Measurements from ENCODE around the gene SLC18A2.

The SLC18A2 gene

DNA sequence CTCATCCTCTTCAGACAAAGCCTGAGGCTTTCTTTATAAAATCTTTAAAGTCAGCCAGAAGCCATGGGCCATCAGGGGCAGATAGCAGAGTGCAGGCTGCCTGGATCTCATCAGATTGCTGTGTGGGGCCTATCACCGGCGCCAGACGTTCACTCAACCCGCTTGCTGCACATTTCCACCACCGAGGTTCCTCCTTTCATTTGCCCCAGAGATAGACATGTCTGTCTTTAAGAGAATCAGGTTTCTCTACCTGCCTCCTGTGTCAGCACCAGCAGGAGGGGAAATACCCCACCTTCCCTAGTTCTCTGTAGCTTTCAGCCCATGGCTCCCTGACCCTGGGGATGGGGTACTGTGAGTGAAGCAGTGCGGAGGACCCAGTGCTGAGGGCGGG lies 22.0 kb downstream of the SLC18A2 start:
- no CpG with 5 or more reads among the region's 7 CpGs for WGBS (ENCODE audit: insufficient coverage, insufficient read length)
- DNase-seq (ENCODE audit: low read depth, low spot score) = no peak
- H3K36me3 ChIP-seq (ENCODE audit: control insufficient read depth, insufficient read depth, low read length) = no peaks in the 10 kb centered on the region
- no peaks in the 10 kb centered on the region for H3K4me1 ChIP-seq (ENCODE audit: control insufficient read depth, insufficient read depth, low read length)
- no peaks in the 10 kb centered on the region for H3K9me3 ChIP-seq (ENCODE audit: control insufficient read depth, insufficient read depth, low read length)
- no peak overlapping the region for H3K4me3 ChIP-seq (ENCODE audit: low read length)
- no peaks in the 10 kb centered on the region for H3K27me3 ChIP-seq (ENCODE audit: control insufficient read depth, insufficient read depth, low read length)
- H3K27ac ChIP-seq (ENCODE audit: low read length) = no peak overlapping the region

- Histone ChIP-seq H3K4me1 (ENCODE audit: control insufficient read depth, insufficient read depth, low read length) (no peaks in the 10 kb centered on the region), H3K27me3 (ENCODE audit: control insufficient read depth, insufficient read depth, low read length) (no peaks in the 10 kb centered on the region), H3K27ac (ENCODE audit: low read length) (no peak overlapping the region), H3K36me3 (ENCODE audit: control insufficient read depth, insufficient read depth, low read length) (no peaks in the 10 kb centered on the region), H3K4me3 (ENCODE audit: low read length) (no peak overlapping the region), H3K9me3 (ENCODE audit: control insufficient read depth, insufficient read depth, low read length) (no peaks in the 10 kb centered on the region)
- DNase-seq (ENCODE audit: low read depth, low spot score) = no peak
- no CpG with 5 or more reads among the region's 7 CpGs for WGBS (ENCODE audit: insufficient coverage, insufficient read length)
Measured at GRCh38 chr10:117264782-117265181, 23.9 kb downstream of the SLC18A2 start.

DNA sequence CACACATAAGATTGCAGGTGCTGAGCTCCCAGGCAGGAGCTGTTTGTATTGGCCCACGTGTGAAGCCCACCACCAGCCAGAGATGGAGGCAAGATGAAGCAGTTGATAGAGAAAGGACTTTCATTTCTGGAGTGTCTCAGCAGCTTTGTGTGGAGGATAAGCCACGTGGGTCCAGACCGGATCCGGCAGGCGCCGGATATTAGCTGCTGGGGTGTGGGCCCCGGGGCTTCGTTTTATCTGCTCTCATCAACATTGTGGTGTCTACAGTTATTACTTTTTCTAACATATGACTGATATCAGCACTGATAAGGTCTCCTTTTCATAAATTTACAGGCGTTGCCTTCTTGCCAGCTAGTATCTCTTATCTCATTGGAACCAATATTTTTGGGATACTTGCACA lies 25.5 kb downstream of the SLC18A2 start:
- no peaks in the 10 kb centered on the region for H3K36me3 ChIP-seq (ENCODE audit: control insufficient read depth, insufficient read depth, low read length)
- no peaks in the 10 kb centered on the region for H3K27me3 ChIP-seq (ENCODE audit: control insufficient read depth, insufficient read depth, low read length)
- H3K4me1 ChIP-seq (ENCODE audit: control insufficient read depth, insufficient read depth, low read length) = no peaks in the 10 kb centered on the region
- H3K4me3 ChIP-seq (ENCODE audit: low read length) = no peak overlapping the region
- no peaks in the 10 kb centered on the region for H3K9me3 ChIP-seq (ENCODE audit: control insufficient read depth, insufficient read depth, low read length)
- no peak overlapping the region for H3K27ac ChIP-seq (ENCODE audit: low read length)
- WGBS (ENCODE audit: insufficient coverage, insufficient read length) = no CpG with 5 or more reads among the region's 9 CpGs
- DNase-seq (ENCODE audit: low read depth, low spot score) = no peak

GRCh38 chr10:117266812-117267211 lies 25.9 kb downstream of the SLC18A2 start:
- Histone ChIP-seq H3K9me3 (ENCODE audit: control insufficient read depth, insufficient read depth, low read length) (no peaks in the 10 kb centered on the region), H3K27ac (ENCODE audit: low read length) (no peak overlapping the region), H3K36me3 (ENCODE audit: control insufficient read depth, insufficient read depth, low read length) (no peaks in the 10 kb centered on the region), H3K4me1 (ENCODE audit: control insufficient read depth, insufficient read depth, low read length) (no peaks in the 10 kb centered on the region), H3K4me3 (ENCODE audit: low read length) (no peak overlapping the region), H3K27me3 (ENCODE audit: control insufficient read depth, insufficient read depth, low read length) (no peaks in the 10 kb centered on the region)
- no CpG with 5 or more reads among the region's 2 CpGs for WGBS (ENCODE audit: insufficient coverage, insufficient read length)
- DNase-seq (ENCODE audit: low read depth, low spot score) = no peak

DNA sequence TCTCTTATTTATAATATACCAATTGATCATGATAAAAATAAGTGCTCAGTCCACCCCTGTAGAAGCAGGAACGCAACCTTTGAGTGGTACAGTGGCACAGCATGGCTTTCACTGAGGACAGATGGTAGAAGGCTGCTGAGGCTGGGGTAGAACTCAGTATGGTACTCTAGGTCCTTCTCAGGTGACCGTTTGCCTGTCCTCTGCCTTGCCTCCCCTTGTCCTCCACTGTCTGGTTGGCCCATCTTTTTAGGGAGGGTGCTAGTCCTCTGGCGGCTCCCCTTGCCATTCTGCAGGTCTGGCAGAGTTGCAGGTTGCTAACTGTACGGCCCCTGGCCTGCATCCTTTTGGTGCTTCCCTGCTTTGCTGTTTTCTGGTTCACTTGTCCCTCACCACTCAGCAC lies 27.3 kb downstream of the SLC18A2 start:
- Histone ChIP-seq H3K4me1 (ENCODE audit: control insufficient read depth, insufficient read depth, low read length) (no peaks in the 10 kb centered on the region), H3K27ac (ENCODE audit: low read length) (no peak overlapping the region), H3K4me3 (ENCODE audit: low read length) (no peak overlapping the region), H3K27me3 (ENCODE audit: control insufficient read depth, insufficient read depth, low read length) (no peaks in the 10 kb centered on the region), H3K36me3 (ENCODE audit: control insufficient read depth, insufficient read depth, low read length) (no peaks in the 10 kb centered on the region), H3K9me3 (ENCODE audit: control insufficient read depth, insufficient read depth, low read length) (no peaks in the 10 kb centered on the region)
- WGBS (ENCODE audit: insufficient coverage, insufficient read length) = no CpG with 5 or more reads among the region's 4 CpGs
- no peak for DNase-seq (ENCODE audit: low read depth, low spot score)

GRCh38 chr10:117268907-117269306 lies 28.0 kb downstream of the SLC18A2 start:
- H3K27me3 ChIP-seq (ENCODE audit: control insufficient read depth, insufficient read depth, low read length) = no peaks in the 10 kb centered on the region
- H3K9me3 ChIP-seq (ENCODE audit: control insufficient read depth, insufficient read depth, low read length) = no peaks in the 10 kb centered on the region
- 100% methylated on average over 2 of the region's 2 CpGs for WGBS (ENCODE audit: insufficient coverage, insufficient read length)
- H3K4me3 ChIP-seq (ENCODE audit: low read length) = no peak overlapping the region
- no peaks in the 10 kb centered on the region for H3K4me1 ChIP-seq (ENCODE audit: control insufficient read depth, insufficient read depth, low read length)
- no peak for DNase-seq (ENCODE audit: low read depth, low spot score)
- no peak overlapping the region for H3K27ac ChIP-seq (ENCODE audit: low read length)
- H3K36me3 ChIP-seq (ENCODE audit: control insufficient read depth, insufficient read depth, low read length) = no peaks in the 10 kb centered on the region

- H3K27me3 ChIP-seq (ENCODE audit: control insufficient read depth, insufficient read depth, low read length) = no peaks in the 10 kb centered on the region
- no peaks in the 10 kb centered on the region for H3K9me3 ChIP-seq (ENCODE audit: control insufficient read depth, insufficient read depth, low read length)
- no peak for DNase-seq (ENCODE audit: low read depth, low spot score)
- no peaks in the 10 kb centered on the region for H3K36me3 ChIP-seq (ENCODE audit: control insufficient read depth, insufficient read depth, low read length)
- no peak overlapping the region for H3K27ac ChIP-seq (ENCODE audit: low read length)
- H3K4me1 ChIP-seq (ENCODE audit: control insufficient read depth, insufficient read depth, low read length) = no peaks in the 10 kb centered on the region
- WGBS (ENCODE audit: insufficient coverage, insufficient read length) = no CpG with 5 or more reads among the region's 3 CpGs
- no peak overlapping the region for H3K4me3 ChIP-seq (ENCODE audit: low read length)
Measured at GRCh38 chr10:117271427-117271826, 30.5 kb downstream of the SLC18A2 start.

- no CpG with 5 or more reads among the region's 13 CpGs for WGBS (ENCODE audit: insufficient coverage, insufficient read length)
- H3K27ac ChIP-seq (ENCODE audit: low read length) = no peak overlapping the region
- H3K4me1 ChIP-seq (ENCODE audit: control insufficient read depth, insufficient read depth, low read length) = no peaks in the 10 kb centered on the region
- no peaks in the 10 kb centered on the region for H3K9me3 ChIP-seq (ENCODE audit: control insufficient read depth, insufficient read depth, low read length)
- DNase-seq (ENCODE audit: low read depth, low spot score) = no peak
- no peak overlapping the region for H3K4me3 ChIP-seq (ENCODE audit: low read length)
- no peaks in the 10 kb centered on the region for H3K36me3 ChIP-seq (ENCODE audit: control insufficient read depth, insufficient read depth, low read length)
- no peaks in the 10 kb centered on the region for H3K27me3 ChIP-seq (ENCODE audit: control insufficient read depth, insufficient read depth, low read length)
Measured at GRCh38 chr10:117272195-117273076, 31.5 kb downstream of the SLC18A2 start.

DNA sequence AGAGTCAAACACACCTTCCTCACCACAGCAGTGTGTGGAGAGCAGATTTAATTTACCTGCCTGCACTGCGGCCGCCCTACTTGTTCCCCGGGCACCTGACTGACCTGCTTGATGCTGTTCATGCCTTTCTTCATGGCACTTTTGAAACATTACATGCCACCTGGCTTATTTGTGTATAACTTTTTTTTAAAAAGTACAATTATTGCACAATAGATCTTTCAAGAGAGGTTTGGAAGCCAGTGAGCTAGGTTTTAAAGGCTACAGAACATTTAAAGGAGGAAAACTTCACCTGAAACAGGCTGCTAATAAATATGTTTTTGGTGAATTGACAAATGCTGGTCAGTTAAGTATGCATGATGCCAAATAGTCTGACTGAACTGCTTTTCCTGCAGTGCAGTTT lies 33.1 kb downstream of the SLC18A2 start:
- H3K4me3 ChIP-seq (ENCODE audit: low read length) = no peak overlapping the region
- H3K36me3 ChIP-seq (ENCODE audit: control insufficient read depth, insufficient read depth, low read length) = no peaks in the 10 kb centered on the region
- no peaks in the 10 kb centered on the region for H3K4me1 ChIP-seq (ENCODE audit: control insufficient read depth, insufficient read depth, low read length)
- H3K9me3 ChIP-seq (ENCODE audit: control insufficient read depth, insufficient read depth, low read length) = no peaks in the 10 kb centered on the region
- H3K27ac ChIP-seq (ENCODE audit: low read length) = no peak overlapping the region
- no CpG with 5 or more reads among the region's 3 CpGs for WGBS (ENCODE audit: insufficient coverage, insufficient read length)
- no peaks in the 10 kb centered on the region for H3K27me3 ChIP-seq (ENCODE audit: control insufficient read depth, insufficient read depth, low read length)
- DNase-seq (ENCODE audit: low read depth, low spot score) = no peak

DNA sequence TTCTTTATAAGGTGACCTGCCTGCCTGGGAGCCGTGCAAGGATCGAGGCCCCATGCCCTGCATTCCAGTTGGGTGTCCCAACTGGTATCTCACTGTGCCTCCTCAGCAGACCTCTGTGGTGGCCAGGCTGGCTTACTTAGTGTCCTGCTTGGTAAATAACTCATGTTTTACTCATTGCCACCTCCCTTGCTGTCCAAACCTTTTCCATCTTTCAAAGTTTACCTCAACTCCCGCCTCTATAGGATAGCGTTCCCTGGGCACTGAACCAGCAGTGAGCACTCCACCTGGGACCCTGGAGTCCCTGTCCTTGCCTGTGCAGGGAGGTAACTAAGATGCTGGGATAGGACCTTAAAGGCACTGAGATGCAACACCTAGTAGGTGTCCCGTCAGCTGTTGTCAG lies 33.6 kb downstream of the SLC18A2 start:
- H3K27ac ChIP-seq (ENCODE audit: low read length) = no peak overlapping the region
- no peak for DNase-seq (ENCODE audit: low read depth, low spot score)
- H3K4me1 ChIP-seq (ENCODE audit: control insufficient read depth, insufficient read depth, low read length) = no peaks in the 10 kb centered on the region
- no peaks in the 10 kb centered on the region for H3K9me3 ChIP-seq (ENCODE audit: control insufficient read depth, insufficient read depth, low read length)
- no peaks in the 10 kb centered on the region for H3K36me3 ChIP-seq (ENCODE audit: control insufficient read depth, insufficient read depth, low read length)
- H3K27me3 ChIP-seq (ENCODE audit: control insufficient read depth, insufficient read depth, low read length) = no peaks in the 10 kb centered on the region
- no CpG with 5 or more reads among the region's 5 CpGs for WGBS (ENCODE audit: insufficient coverage, insufficient read length)
- H3K4me3 ChIP-seq (ENCODE audit: low read length) = no peak overlapping the region

DNA sequence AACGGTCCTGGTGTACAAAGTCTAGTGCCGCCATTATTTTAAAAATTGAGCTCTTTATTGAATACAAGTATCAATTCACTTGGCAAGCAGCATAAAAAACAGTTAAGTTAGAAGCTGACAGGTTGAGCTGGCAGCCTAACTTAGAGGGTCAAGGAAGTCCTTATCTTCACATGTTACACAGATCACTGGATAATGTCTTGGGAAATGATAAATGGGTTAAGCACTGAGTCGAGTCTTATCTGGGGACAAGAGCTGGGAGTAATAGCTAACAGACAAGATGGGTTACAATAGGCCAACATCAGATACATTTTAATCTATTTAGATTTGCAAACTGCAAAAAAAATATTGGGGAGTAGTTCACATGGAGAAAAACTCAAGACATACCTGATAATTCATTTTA lies 34.2 kb downstream of the SLC18A2 start:
- Histone ChIP-seq H3K4me1 (ENCODE audit: control insufficient read depth, insufficient read depth, low read length) (no peaks in the 10 kb centered on the region), H3K36me3 (ENCODE audit: control insufficient read depth, insufficient read depth, low read length) (no peaks in the 10 kb centered on the region), H3K27me3 (ENCODE audit: control insufficient read depth, insufficient read depth, low read length) (no peaks in the 10 kb centered on the region), H3K9me3 (ENCODE audit: control insufficient read depth, insufficient read depth, low read length) (no peaks in the 10 kb centered on the region), H3K4me3 (ENCODE audit: low read length) (no peak overlapping the region), H3K27ac (ENCODE audit: low read length) (no peak overlapping the region)
- WGBS (ENCODE audit: insufficient coverage, insufficient read length) = no CpG with 5 or more reads among the region's 3 CpGs
- no peak for DNase-seq (ENCODE audit: low read depth, low spot score)

Measured in iPS DF 6.9 (cell line).